Prostate gland (tissue), 2 donors: ENCODE results near the gene WDR1.

Experiments
- CTCF ChIP-seq, 4 experiments: fragments of 200-600 bp in 2 of 4; fragments of 450-650 bp in 2 of 4; sonication (generic) in 2 of 4; IDR thresholded peaks; 1 replicate in 3 of 4; 2 replicates in 1 of 4; pipeline ENCODE4 v1.5.1; 2016 to 2019; ENCODE audit warnings: antibody characterized with exemption in 4 of 4, mild to moderate bottlenecking in 2 of 4, moderate library complexity in 2 of 4
- POLR2AphosphoS5 ChIP-seq: sonication (generic); formaldehyde crosslinking; IDR thresholded peaks from one replicate; pipeline ENCODE4 v1.6.1; 2017; ENCODE audit warnings: antibody characterized with exemption

GRCh38 chr4:10131202-10131601 lies 14.6 kb upstream of the WDR1 start:
- TF ChIP-seq CTCF (IDR thresholded peaks at IDR 0.05): no peak
- no peak for TF ChIP-seq POLR2AphosphoS5
